ENCODE measurements around the gene CPN1. TPM values are rescaled to one million over a fixed set of nuclear protein-coding genes. Genes with fewer than 3 reads are reported as not detected.

CPN1 gene
- total RNA-seq, 1 experiment from 2014 or later, result not detected

DNA sequence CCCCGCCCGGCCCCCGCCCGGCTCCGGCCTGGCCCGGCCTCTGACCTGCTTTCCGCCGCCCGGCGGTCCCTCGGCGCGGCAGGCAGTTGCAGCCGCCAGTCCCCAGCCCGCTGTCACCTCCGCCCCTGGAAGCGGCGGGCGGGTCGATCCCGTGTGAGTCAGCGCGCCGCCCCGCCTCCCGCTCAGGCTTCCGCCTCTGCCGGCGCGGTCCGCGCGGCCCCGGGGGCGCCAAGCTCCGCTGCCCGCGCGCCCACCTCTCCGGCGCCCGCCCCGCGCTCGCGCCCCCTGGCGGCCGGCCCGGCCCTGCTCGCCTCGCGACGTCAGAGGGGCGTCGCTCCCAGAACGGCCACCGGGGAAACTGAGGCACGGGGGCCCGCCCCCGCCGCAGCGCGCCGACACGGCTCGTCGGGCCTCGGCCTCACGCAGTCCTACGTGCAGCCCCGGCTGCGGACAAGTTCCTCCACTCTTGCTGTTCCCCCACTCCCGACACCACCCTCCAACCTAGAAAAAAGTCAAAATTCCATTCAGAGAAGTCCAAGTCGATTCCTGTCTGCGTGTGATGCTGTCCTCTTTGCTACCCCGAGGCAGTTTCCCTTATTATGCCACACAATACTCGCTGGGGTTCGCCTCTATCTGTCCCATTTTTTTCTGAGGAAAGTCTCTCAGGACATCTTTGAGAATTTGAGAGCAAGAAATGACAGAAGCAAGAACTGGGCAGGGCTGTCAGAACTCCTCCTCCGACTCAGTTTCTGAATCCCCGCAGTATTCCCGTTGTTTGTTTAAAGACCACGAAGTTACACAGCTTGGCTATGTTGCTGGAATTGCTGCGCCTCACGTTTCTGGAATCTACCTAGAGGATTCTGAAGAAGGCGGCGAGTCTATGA, 71.6 kb downstream of the CPN1 start, which contains the start of gene DNMBP:
Gene DNMBP (minus strand): TSS at position 155 of the 884 bp plus-strand sequence. CDS start 37,823 bp downstream, outside the sequence.
- H3K36me3 Mint-ChIP-seq (ENCODE audit: insufficient read depth, unreplicated experiment), result peaks cover 20% of the 10 kb centered on the region
- H3K4me1 Mint-ChIP-seq (ENCODE audit: low read depth, unreplicated experiment), result peaks cover 26% of the 10 kb centered on the region
- H3K27ac Mint-ChIP-seq (ENCODE audit: unreplicated experiment), result peak within 1 kb of the TSS; percentile 69
- CTCF ChIA-PET, result interaction anchor here (0.7 to 1.9 kb wide), 7 partner anchors 11 to 165 kb away, joined by 3 to 11 read pairs (median 5); no protein-coding TSS in a partner anchor
- peak; percentile 85 for DNase-seq
- H3K27me3 Mint-ChIP-seq (ENCODE audit: unreplicated experiment), result no peaks in the 10 kb centered on the region
- H3K9me3 Mint-ChIP-seq (ENCODE audit: low read depth, unreplicated experiment), result no peaks in the 10 kb centered on the region
- peak within 1 kb of the TSS; percentile 74 for H3K4me3 Mint-ChIP-seq (ENCODE audit: low read depth, unreplicated experiment)
- TF ChIP-seq, protein P1, sequence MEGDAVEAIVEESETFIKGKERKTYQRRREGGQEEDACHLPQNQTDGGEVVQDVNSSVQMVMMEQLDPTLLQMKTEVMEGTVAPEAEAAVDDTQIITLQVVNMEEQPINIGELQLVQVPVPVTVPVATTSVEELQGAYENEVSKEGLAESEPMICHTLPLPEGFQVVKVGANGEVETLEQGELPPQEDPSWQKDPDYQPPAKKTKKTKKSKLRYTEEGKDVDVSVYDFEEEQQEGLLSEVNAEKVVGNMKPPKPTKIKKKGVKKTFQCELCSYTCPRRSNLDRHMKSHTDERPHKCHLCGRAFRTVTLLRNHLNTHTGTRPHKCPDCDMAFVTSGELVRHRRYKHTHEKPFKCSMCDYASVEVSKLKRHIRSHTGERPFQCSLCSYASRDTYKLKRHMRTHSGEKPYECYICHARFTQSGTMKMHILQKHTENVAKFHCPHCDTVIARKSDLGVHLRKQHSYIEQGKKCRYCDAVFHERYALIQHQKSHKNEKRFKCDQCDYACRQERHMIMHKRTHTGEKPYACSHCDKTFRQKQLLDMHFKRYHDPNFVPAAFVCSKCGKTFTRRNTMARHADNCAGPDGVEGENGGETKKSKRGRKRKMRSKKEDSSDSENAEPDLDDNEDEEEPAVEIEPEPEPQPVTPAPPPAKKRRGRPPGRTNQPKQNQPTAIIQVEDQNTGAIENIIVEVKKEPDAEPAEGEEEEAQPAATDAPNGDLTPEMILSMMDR (IDR thresholded peaks at IDR 0.05; ENCODE audit: unreplicated experiment), result peak; percentile 18
- intact Hi-C loops (cut with micrococcal nuclease; ENCODE audit: unreplicated experiment), result loop anchor here (5.0 kb wide), 1 partner anchor 83 kb away; no protein-coding TSS in a partner anchor
- BruUV-seq (replicated peaks), result no TSS peak

DNA sequence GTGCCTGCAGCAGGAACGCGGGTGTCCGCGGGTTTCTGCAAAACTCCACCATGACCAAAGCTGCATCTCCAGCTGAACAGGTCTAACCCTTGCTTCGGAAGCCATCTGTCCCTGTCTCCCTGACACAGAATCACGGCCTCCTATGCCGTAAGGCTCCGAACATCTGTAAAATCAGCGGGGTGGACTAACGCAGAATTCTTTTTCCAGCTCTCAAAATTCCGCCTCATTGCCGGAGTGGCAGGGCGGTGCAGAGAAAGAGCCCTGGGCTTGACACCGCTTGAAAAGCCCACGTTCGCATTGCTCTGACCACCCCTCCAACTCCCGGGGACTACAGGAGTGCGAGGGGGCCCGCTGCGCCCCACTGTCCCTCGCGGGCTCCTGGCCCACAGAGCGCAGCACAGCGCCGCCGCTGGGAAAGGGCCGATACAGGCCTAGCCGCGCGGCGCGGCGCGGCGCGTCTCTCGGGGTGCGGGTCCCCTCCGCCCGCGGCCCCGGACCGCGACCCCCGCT, 72.3 kb downstream of the CPN1 start:
- no peak for DNase-seq
- CTCF ChIA-PET, result interaction anchor here (0.7 to 1.9 kb wide), 7 partner anchors 11 to 164 kb away, joined by 3 to 11 read pairs (median 5); no protein-coding TSS in a partner anchor
- no TSS peak for BruUV-seq (replicated peaks)
- Mint-ChIP-seq H3K4me3 (ENCODE audit: low read depth, unreplicated experiment) (peak overlapping the region; percentile 74), H3K9me3 (ENCODE audit: low read depth, unreplicated experiment) (no peaks in the 10 kb centered on the region), H3K4me1 (ENCODE audit: low read depth, unreplicated experiment) (peaks cover 26% of the 10 kb centered on the region), H3K36me3 (ENCODE audit: insufficient read depth, unreplicated experiment) (peaks cover 20% of the 10 kb centered on the region), H3K27ac (ENCODE audit: unreplicated experiment) (no peak overlapping the region), H3K27me3 (ENCODE audit: unreplicated experiment) (no peaks in the 10 kb centered on the region)
- intact Hi-C loops (cut with micrococcal nuclease; ENCODE audit: unreplicated experiment), result loop anchor here (5.0 kb wide), 1 partner anchor 82 kb away; no protein-coding TSS in a partner anchor
- TF ChIP-seq, protein P1 (IDR thresholded peaks at IDR 0.05; ENCODE audit: unreplicated experiment), result no peak

DNA sequence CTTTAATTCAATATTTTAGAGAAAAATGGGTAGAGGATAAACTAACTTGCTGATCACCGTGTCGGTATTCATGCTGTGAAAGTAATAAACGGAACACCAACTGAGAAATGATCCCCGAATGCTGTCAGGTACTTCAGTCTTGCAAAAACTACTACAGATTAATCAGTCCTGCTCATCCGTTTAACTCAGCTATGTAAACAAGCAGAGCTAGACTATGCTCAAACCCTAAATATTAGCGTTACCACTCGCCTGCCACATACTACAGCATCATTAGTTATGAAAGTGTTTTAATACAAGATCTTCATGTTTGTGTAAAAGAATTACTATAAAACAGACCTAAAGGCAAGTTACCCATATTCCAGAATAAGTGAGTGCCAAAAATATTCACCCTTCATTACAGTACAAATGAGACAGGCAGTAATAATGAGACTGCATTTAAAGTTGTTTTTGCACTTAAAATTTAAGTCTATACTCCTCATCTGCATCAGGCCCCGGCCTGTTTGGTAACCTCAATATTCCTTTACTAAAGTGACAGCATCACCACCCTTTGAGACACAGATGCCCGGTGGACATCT, 72.9 kb downstream of the CPN1 start:
- BruUV-seq (replicated peaks), result no TSS peak
- intact Hi-C loops (cut with micrococcal nuclease; ENCODE audit: unreplicated experiment), result loop anchor here (5.0 kb wide), 1 partner anchor 81 kb away; no protein-coding TSS in a partner anchor
- Mint-ChIP-seq H3K4me3 (ENCODE audit: low read depth, unreplicated experiment) (peak overlapping the region; percentile 74), H3K27me3 (ENCODE audit: unreplicated experiment) (no peaks in the 10 kb centered on the region), H3K9me3 (ENCODE audit: low read depth, unreplicated experiment) (no peaks in the 10 kb centered on the region), H3K36me3 (ENCODE audit: insufficient read depth, unreplicated experiment) (peaks cover 20% of the 10 kb centered on the region), H3K27ac (ENCODE audit: unreplicated experiment) (no peak overlapping the region), H3K4me1 (ENCODE audit: low read depth, unreplicated experiment) (peaks cover 26% of the 10 kb centered on the region)
- TF ChIP-seq, protein P1 (IDR thresholded peaks at IDR 0.05; ENCODE audit: unreplicated experiment), result no peak
- CTCF ChIA-PET, result interaction anchor here (0.8 to 1.9 kb wide), 8 partner anchors 12 to 149 kb away, joined by 3 to 11 read pairs (median 4); no protein-coding TSS in a partner anchor
- DNase-seq, result no peak

DNA sequence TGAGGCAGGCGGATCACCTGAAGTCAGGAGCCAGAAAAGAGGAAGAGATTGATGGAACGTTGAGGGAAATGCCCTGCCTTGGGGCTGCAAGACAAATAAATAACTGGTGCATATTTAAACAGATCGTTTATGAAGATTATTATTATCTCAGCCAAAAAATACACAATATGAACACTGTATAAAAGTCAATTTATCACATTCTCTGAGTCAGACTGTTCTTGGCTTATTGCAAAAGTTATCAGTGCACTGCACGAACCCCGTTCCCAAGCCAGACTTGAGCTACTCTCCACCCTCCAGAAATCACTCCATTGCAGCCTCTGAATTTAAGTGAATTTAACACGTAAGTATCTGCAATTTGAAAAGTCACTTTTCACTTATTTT, 73.5 kb downstream of the CPN1 start:
- Mint-ChIP-seq H3K9me3 (ENCODE audit: low read depth, unreplicated experiment) (no peaks in the 10 kb centered on the region), H3K4me1 (ENCODE audit: low read depth, unreplicated experiment) (peaks cover 26% of the 10 kb centered on the region), H3K4me3 (ENCODE audit: low read depth, unreplicated experiment) (peak overlapping the region; percentile 74), H3K27me3 (ENCODE audit: unreplicated experiment) (no peaks in the 10 kb centered on the region), H3K36me3 (ENCODE audit: insufficient read depth, unreplicated experiment) (peaks cover 20% of the 10 kb centered on the region), H3K27ac (ENCODE audit: unreplicated experiment) (no peak overlapping the region)
- CTCF ChIA-PET, result interaction anchor here (0.8 to 1.4 kb wide), 2 partner anchors 119 to 149 kb away, joined by 3 read pairs; no protein-coding TSS in a partner anchor
- TF ChIP-seq, protein P1 (IDR thresholded peaks at IDR 0.05; ENCODE audit: unreplicated experiment), result no peak
- no peak for DNase-seq
- BruUV-seq (replicated peaks), result no TSS peak
- intact Hi-C loops (cut with micrococcal nuclease; ENCODE audit: unreplicated experiment), result loop anchor here (5.0 kb wide), 1 partner anchor 81 kb away; no protein-coding TSS in a partner anchor
